Parathyroid adenoma (tissue), 2 donors: ENCODE results near the gene BEST3.
"Not testable (repeated sequence)": the region's sequence is repeated elsewhere in the genome, so short reads cannot be mapped to it uniquely, and the experiment has no call there.

Source experiments
- H2AFZ ChIP-seq: fragments of 300-600 bp; sonication (generic); one replicate; pipeline ENCODE4 v1.7.0; 2017; ENCODE audit warnings: antibody characterized with exemption, mild to moderate bottlenecking
- H3K27ac ChIP-seq: fragments of 300-600 bp; sonication (generic); one replicate; pipeline ENCODE4 v1.7.0; 2017
- H3K27me3 ChIP-seq: fragments of 300-600 bp; sonication (generic); one replicate; pipeline ENCODE4 v1.7.0; 2017; ENCODE audit warnings: low read length; ENCODE audit not compliant: control insufficient read depth, insufficient read depth
- H3K36me3 ChIP-seq: fragments of 300-600 bp; sonication (generic); one replicate; pipeline ENCODE4 v1.7.0; 2017; ENCODE audit warnings: low read length; ENCODE audit not compliant: control insufficient read depth, insufficient read depth
- H3K4me1 ChIP-seq: fragments of 300-600 bp; sonication (generic); one replicate; pipeline ENCODE4 v1.7.0; 2017; ENCODE audit warnings: control low read depth
- H3K4me2 ChIP-seq: fragments of 300-600 bp; sonication (generic); one replicate; pipeline ENCODE4 v1.7.0; 2017; ENCODE audit warnings: low read length
- H3K4me3 ChIP-seq: fragments of 300-600 bp; sonication (generic); one replicate; pipeline ENCODE4 v1.7.0; 2017; ENCODE audit warnings: low read depth, low read length
- H3K79me2 ChIP-seq: fragments of 300-600 bp; sonication (generic); one replicate; pipeline ENCODE4 v1.7.0; 2017; ENCODE audit warnings: control low read depth
- H3K9ac ChIP-seq: fragments of 300-600 bp; sonication (generic); one replicate; pipeline ENCODE4 v1.7.0; 2017; ENCODE audit warnings: mild to moderate bottlenecking
- H3K9me3 ChIP-seq: fragments of 300-600 bp; sonication (generic); one replicate; pipeline ENCODE4 v1.7.0; 2017; ENCODE audit warnings: low read length; ENCODE audit not compliant: control insufficient read depth
- TF ChIP-seq, protein P1 (sequence below): fragments of 300-600 bp; sonication (generic); IDR thresholded peaks from one replicate; pipeline ENCODE4 v1.7.0; 2017; ENCODE audit warnings: antibody characterized with exemption, mild to moderate bottlenecking
- donor health status: primary hyperparathyroidism.

Gene BEST3

DNA sequence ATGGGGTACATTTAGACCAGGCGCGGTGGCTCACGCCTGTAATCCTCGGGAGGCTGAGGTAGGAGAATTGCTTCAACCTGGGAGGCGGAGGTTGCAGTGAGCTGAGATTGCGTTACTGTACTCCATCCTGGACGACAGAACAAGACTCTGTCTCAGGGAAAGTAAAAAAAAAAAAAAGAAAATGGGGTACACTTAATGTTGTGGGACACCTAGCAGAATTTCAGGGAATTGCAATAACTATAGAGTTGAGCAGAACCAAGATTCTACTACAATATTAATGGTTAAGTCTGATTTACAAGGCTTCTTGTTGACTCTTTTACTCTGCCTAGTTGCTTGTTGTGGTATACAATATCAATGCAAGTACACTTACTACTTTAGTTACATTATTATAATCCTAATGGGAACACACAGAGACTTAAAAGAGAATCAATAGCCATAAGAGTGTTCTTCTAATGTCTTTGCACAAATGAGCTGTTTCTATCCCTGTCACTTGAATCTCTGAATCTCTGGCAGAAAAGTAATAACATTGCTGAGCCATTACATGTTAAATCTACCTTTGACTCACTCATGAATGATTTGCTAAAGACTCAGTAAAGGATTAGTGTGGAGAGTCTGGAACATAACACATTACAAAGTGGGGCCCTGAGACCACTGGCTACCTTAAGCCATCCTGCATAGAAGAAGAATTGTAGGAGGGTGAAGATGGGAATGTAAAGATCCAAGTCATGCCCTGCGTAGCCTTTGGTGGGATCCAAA lies 22.7 kb downstream of the BEST3 start:
- no peaks in the 10 kb centered on the region for H3K79me2 ChIP-seq
- TF ChIP-seq, protein P1, sequence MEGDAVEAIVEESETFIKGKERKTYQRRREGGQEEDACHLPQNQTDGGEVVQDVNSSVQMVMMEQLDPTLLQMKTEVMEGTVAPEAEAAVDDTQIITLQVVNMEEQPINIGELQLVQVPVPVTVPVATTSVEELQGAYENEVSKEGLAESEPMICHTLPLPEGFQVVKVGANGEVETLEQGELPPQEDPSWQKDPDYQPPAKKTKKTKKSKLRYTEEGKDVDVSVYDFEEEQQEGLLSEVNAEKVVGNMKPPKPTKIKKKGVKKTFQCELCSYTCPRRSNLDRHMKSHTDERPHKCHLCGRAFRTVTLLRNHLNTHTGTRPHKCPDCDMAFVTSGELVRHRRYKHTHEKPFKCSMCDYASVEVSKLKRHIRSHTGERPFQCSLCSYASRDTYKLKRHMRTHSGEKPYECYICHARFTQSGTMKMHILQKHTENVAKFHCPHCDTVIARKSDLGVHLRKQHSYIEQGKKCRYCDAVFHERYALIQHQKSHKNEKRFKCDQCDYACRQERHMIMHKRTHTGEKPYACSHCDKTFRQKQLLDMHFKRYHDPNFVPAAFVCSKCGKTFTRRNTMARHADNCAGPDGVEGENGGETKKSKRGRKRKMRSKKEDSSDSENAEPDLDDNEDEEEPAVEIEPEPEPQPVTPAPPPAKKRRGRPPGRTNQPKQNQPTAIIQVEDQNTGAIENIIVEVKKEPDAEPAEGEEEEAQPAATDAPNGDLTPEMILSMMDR, result no peak

DNA sequence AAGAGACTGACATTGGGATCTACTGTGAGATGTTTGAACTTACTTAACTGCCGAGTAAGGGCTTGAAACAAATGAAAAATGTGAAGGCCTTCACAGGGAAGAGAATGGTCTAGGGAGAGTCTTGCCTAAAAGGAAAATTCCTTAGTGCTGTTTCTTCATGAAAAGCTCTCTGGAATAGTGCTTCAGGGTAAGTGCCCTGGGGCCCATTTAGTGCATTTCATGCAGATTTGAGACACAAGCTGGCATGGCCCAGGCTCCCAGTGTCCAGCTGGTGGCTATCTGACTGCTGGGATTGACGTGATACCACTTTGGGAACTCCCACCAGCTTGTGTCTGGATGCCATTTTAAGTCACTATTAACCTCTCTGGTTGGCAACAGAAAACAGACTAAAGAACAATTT lies 26.9 kb downstream of the BEST3 start:
- H3K4me1 ChIP-seq, result no peaks in the 10 kb centered on the region
- no peak overlapping the region for H3K27ac ChIP-seq
- H3K4me3 ChIP-seq, result no peak overlapping the region
- no peaks in the 10 kb centered on the region for H3K27me3 ChIP-seq
- H3K9ac ChIP-seq, result no peak overlapping the region
- no peaks in the 10 kb centered on the region for H3K36me3 ChIP-seq
- H3K79me2 ChIP-seq, result no peaks in the 10 kb centered on the region
- no peak overlapping the region for H3K4me2 ChIP-seq
- TF ChIP-seq, protein P1, result no peak
- no peaks in the 10 kb centered on the region for H3K9me3 ChIP-seq
- no peak overlapping the region for H2AFZ ChIP-seq

More for the DNA sequence above, 22.7 kb downstream of the BEST3 start:
- H3K27me3 ChIP-seq, result no peaks in the 10 kb centered on the region
- no peak overlapping the region for H3K27ac ChIP-seq
- H3K36me3 ChIP-seq, result no peaks in the 10 kb centered on the region
- H3K9ac ChIP-seq, result no peak overlapping the region
- no peaks in the 10 kb centered on the region for H3K9me3 ChIP-seq
- H3K4me1 ChIP-seq, result no peaks in the 10 kb centered on the region
- no peak overlapping the region for H2AFZ ChIP-seq
- H3K4me2 ChIP-seq, result no peak overlapping the region
- H3K4me3 ChIP-seq, result no peak overlapping the region

DNA sequence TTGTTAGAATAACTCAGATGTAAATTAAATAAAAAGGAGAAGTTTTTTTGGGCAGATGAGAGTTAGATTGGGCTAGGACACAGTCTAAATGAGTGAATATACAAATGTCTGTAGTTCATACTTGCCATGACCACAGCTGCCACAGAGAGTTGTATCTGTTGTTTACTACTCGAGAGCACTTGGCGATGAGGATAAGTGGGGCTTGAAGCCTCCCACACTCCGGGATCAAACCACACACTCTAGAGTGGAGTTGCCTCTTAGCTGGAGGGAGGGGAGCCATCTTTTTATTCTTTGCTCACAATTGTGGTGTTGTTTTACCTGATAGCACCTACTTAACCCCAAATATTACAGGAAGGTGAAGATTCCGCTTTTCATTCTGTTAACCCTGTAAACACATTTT lies 27.5 kb downstream of the BEST3 start:
- Histone ChIP-seq H3K4me3 (no peak overlapping the region), H3K9ac (no peak overlapping the region), H3K4me2 (no peak overlapping the region), H3K36me3 (no peaks in the 10 kb centered on the region), H3K4me1 (no peaks in the 10 kb centered on the region), H3K79me2 (no peaks in the 10 kb centered on the region), H3K27ac (no peak overlapping the region), H3K9me3 (no peaks in the 10 kb centered on the region), H3K27me3 (no peaks in the 10 kb centered on the region), H2AFZ (no peak overlapping the region)
- TF ChIP-seq, protein P1, result no peak

DNA sequence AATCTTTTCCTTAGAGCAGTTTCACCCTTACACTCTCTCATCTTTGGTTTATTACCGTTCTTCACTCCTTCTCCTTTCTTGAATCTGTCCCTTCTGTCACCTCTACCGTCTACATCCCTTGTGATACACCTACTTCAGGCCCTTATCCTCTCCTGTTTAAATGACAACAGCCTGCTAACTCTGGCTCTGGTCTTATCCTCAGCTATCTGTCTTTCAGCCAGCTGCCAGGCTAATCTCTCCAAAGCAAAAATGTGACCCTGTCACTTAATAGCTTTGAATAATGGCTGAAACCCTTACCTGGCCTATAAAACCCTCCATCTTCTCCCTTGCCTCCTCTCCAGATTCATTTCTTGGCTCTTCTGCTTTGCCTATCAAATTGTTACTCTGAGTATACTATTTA lies 32.3 kb downstream of the BEST3 start:
- TF ChIP-seq, protein P1, result no peak
- H3K4me1 ChIP-seq, result no peaks in the 10 kb centered on the region
- H3K36me3 ChIP-seq, result no peaks in the 10 kb centered on the region
- no peaks in the 10 kb centered on the region for H3K27me3 ChIP-seq
- H3K27ac ChIP-seq, result no peak overlapping the region
- no peaks in the 10 kb centered on the region for H3K9me3 ChIP-seq
- no peaks in the 10 kb centered on the region for H3K79me2 ChIP-seq
- H3K9ac ChIP-seq, result no peak overlapping the region
- H3K4me2 ChIP-seq, result no peak overlapping the region
- H2AFZ ChIP-seq, result no peak overlapping the region
- no peak overlapping the region for H3K4me3 ChIP-seq

DNA sequence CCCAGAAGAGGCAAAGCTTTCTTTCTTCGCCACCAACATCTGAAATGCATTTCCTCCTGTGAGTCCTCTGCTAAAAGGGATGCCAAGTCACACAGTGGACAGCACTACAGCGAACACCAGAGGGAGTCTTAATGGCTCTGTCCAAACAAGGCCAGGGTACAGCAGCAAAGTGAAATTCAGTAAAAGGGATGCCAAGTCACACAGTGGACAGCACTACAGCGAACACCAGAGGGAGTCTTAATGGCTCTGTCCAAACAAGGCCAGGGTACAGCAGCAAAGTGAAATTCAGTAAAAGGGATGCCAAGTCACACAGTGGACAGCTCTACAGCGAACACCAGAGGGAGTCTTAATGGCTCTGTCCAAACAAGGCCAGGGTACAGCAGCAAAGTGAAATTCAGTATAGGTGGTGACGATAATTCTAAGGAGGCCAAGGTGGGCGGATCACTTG lies 34.1 kb downstream of the BEST3 start:
- not testable (repeated sequence) for H3K27me3 ChIP-seq, H2AFZ ChIP-seq, H3K9ac ChIP-seq, H3K79me2 ChIP-seq, H3K36me3 ChIP-seq, H3K27ac ChIP-seq, H3K4me3 ChIP-seq, H3K4me1 ChIP-seq, H3K9me3 ChIP-seq, H3K4me2 ChIP-seq
